OCI-LY3 (cell line): Measurements from ENCODE around the gene HCFC1.

Experiments
- H2AFZ ChIP-seq: fragments of 200-600, 300-600 bp; shearing (Covaris generic); 2 replicates; pipeline ENCODE4 v1.6.0; 2014; ENCODE audit warnings: antibody characterized with exemption, low read depth, low read length
- H3K27ac ChIP-seq: fragments of 200-600, 300-600 bp; sonication (generic); 2 replicates; pipeline ENCODE4 v1.5.1; 2014; ENCODE audit warnings: mild to moderate bottlenecking, low read length, moderate library complexity, mixed read lengths
- H3K27me3 ChIP-seq: fragments of 200-600, 300-600 bp; sonication (generic); 2 replicates; pipeline ENCODE4 v1.6.1; 2014; ENCODE audit warnings: low read depth, low read length, mixed read lengths
- H3K36me3 ChIP-seq: fragments of 200-600, 300-600 bp; sonication (generic); replicated peaks from 2 replicates; pipeline ENCODE3; 2014; ENCODE audit warnings: low read depth, low read length, mixed read lengths
- H3K4me1 ChIP-seq: fragments of 300-600, 200-600 bp; sonication (generic); 2 replicates; pipeline ENCODE4 v1.6.1; 2014; ENCODE audit warnings: low read length, mixed read lengths
- H3K4me2 ChIP-seq: fragments of 200-600, 300-600 bp; sonication (generic); 2 replicates; pipeline ENCODE4 v1.6.1; 2014; ENCODE audit warnings: low read length, mixed read lengths
- H3K4me3 ChIP-seq: fragments of 300-600, 200-600 bp; sonication (generic); 2 replicates; pipeline ENCODE4 v1.5.1; 2014; ENCODE audit warnings: antibody characterized with exemption, mild to moderate bottlenecking, low read length, moderate library complexity
- H3K79me2 ChIP-seq: fragments of 300-600, 200-600 bp; shearing (Covaris generic); 2 replicates; pipeline ENCODE4 v1.6.1; 2014; ENCODE audit warnings: mild to moderate bottlenecking, low read length, mixed read lengths
- H3K9ac ChIP-seq: fragments of 300-600, 200-600 bp; shearing (Covaris generic); 2 replicates; pipeline ENCODE4 v1.6.0; 2014; ENCODE audit warnings: mild to moderate bottlenecking, low read length, moderate library complexity
- H3K9me3 ChIP-seq: fragments of 200-600, 300-600 bp; shearing (Covaris generic); 2 replicates; pipeline ENCODE4 v1.6.1; 2014; ENCODE audit warnings: low read length, mixed read lengths; ENCODE audit not compliant: insufficient read depth
- H4K20me1 ChIP-seq: fragments of 200-600, 300-600 bp; sonication (generic); 2 replicates; pipeline ENCODE4 v1.6.1; 2016; ENCODE audit warnings: low read length, mixed read lengths; ENCODE audit not compliant: insufficient read depth
- EZH2phosphoT487 ChIP-seq: fragments of 200-600 bp; shearing (Covaris generic); IDR thresholded peaks from 2 replicates; pipeline ENCODE4 v1.6.1; 2018; ENCODE audit warnings: antibody characterized with exemption, mixed run types, low read depth
- TF ChIP-seq, protein P1 (sequence below): fragments of 200-600, 300-600 bp; sonication (generic); IDR thresholded peaks from 2 replicates; pipeline ENCODE4 v1.5.1; 2014; ENCODE audit warnings: antibody characterized with exemption, low read length, low read depth

The HCFC1 gene

DNA sequence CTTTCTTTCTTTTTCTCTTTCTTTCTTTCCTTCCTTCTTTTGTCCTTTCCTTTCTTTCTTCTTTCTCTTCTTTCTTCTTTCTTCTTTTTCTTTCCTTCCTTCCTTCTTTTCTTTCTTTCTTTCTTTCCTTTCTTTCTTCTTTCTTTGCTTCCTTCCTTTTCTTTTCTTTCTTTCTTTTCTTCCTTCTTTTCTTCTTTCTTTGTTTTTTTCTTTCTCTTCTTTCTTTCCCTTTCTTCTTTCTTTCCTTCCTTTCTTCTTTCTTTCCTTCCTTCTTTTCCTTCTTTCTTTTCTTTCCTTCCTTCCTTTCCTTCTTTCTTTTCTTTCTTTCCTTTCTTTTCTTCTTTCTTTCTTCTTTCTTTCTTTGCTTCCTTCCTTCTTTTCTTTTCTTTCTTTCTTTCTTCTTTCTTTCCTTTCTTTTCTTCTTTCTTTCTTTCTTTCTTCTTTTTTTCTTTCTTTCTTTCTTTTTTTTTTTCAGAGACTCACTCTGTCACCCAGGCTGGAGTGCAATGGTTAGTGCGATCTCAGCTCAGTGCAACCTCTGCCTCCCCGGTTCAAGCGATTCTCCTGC is 19.5 kb upstream of the HCFC1 start:
- H3K79me2 ChIP-seq: no peaks in the 10 kb centered on the region
- H2AFZ ChIP-seq: no peak overlapping the region
- no peaks in the 10 kb centered on the region for H4K20me1 ChIP-seq
- no peak overlapping the region for H3K27ac ChIP-seq
- H3K4me1 ChIP-seq: peaks cover 6% of the 10 kb centered on the region
- no peak for TF ChIP-seq EZH2phosphoT487
- TF ChIP-seq, protein P1, sequence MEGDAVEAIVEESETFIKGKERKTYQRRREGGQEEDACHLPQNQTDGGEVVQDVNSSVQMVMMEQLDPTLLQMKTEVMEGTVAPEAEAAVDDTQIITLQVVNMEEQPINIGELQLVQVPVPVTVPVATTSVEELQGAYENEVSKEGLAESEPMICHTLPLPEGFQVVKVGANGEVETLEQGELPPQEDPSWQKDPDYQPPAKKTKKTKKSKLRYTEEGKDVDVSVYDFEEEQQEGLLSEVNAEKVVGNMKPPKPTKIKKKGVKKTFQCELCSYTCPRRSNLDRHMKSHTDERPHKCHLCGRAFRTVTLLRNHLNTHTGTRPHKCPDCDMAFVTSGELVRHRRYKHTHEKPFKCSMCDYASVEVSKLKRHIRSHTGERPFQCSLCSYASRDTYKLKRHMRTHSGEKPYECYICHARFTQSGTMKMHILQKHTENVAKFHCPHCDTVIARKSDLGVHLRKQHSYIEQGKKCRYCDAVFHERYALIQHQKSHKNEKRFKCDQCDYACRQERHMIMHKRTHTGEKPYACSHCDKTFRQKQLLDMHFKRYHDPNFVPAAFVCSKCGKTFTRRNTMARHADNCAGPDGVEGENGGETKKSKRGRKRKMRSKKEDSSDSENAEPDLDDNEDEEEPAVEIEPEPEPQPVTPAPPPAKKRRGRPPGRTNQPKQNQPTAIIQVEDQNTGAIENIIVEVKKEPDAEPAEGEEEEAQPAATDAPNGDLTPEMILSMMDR: no peak
- H3K4me3 ChIP-seq: no peak overlapping the region
- H3K4me2 ChIP-seq: no peak overlapping the region
- H3K9me3 ChIP-seq: no peaks in the 10 kb centered on the region
- no peak overlapping the region for H3K9ac ChIP-seq
- H3K36me3 ChIP-seq: no peaks in the 10 kb centered on the region
- H3K27me3 ChIP-seq: no peaks in the 10 kb centered on the region

DNA sequence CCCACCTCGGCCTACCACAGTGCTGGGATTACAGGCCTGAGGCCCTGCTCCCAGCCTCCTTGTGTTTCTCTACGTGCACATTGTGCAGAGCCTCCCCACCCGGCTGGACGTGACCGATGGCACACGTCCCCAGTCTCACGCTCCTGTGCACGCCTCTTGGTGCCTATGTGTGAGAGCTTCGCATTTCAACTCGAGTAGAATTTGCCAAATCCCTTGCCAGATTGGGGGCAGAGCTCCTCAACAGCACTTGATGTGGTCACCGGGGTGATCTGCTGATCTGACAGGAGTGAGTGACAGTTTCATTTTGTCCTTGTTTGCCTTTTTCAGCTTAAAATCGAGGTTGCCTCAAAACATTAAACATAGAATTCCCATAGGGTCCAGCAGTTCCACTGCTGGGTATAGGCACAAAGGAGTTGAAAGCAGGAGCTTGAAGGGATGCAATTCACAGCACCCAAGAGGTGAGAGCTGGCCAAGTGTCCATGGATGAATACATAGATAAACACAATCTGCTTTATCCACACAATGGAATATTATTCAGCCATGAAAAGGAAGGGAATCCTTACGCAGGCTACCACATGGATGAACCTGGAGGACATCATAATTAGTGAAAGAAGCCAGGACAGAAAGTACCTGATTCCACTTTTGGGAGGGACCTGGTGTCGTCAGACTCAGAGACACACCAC is 18.5 kb upstream of the HCFC1 start:
- H3K79me2 ChIP-seq: no peaks in the 10 kb centered on the region
- H3K9ac ChIP-seq: no peak overlapping the region
- H3K4me1 ChIP-seq: peaks cover 16% of the 10 kb centered on the region
- TF ChIP-seq, protein P1: no peak
- no peak for TF ChIP-seq EZH2phosphoT487
- no peaks in the 10 kb centered on the region for H3K27me3 ChIP-seq
- H3K36me3 ChIP-seq: no peaks in the 10 kb centered on the region
- H3K4me2 ChIP-seq: no peak overlapping the region
- no peak overlapping the region for H3K4me3 ChIP-seq
- no peaks in the 10 kb centered on the region for H4K20me1 ChIP-seq
- H2AFZ ChIP-seq: no peak overlapping the region
- H3K27ac ChIP-seq: no peak overlapping the region
- H3K9me3 ChIP-seq: no peaks in the 10 kb centered on the region

GRCh38 chrX:153988493-153988892 is 16.9 kb upstream of the HCFC1 start:
- no peaks in the 10 kb centered on the region for H3K27me3 ChIP-seq
- H3K36me3 ChIP-seq: no peaks in the 10 kb centered on the region
- H3K4me2 ChIP-seq: no peak overlapping the region
- H3K9ac ChIP-seq: no peak overlapping the region
- H3K27ac ChIP-seq: no peak overlapping the region
- TF ChIP-seq, protein P1: no peak
- no peak for TF ChIP-seq EZH2phosphoT487
- H3K4me3 ChIP-seq: no peak overlapping the region
- no peak overlapping the region for H2AFZ ChIP-seq
- peaks cover 32% of the 10 kb centered on the region for H3K4me1 ChIP-seq
- H4K20me1 ChIP-seq: no peaks in the 10 kb centered on the region
- H3K79me2 ChIP-seq: no peaks in the 10 kb centered on the region
- H3K9me3 ChIP-seq: no peaks in the 10 kb centered on the region

DNA sequence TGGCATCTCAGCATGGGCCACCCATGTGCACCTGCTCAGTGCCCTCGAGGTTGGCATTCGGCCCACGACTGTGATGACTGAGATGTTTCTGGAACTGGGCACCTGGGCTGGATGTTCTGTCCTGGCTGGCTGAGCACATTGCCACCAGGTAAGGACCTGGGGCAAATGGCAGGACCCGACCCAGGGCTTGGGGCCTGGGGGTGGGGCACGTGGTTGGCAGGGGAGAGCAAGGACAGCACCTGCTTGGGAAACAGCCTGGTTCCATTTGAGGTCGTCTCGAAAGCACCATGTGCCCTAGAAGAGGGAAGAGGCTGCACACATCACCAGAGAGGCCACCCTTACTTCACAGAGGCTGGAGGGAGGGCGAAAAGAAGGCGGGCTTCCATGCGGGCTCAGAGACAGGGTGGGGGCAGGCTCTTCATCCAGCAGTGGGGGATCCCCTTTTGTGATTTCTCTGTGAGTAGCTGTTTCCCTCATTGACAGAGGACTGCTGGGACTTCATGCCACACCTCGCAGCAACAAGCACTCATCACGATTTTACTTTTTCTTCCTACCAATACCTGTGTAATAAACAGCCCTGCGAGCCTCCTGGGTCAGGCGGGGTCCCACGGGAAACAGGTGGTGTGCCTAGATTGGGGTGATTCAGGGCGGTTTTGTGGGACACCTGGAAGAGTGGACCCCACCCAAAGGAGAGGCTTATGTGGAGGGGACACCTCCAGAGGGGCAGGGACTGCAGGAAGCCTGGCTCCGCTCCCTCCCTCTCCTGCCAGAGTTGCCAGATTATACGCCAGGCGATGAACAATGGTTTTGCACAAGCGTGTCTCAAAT is 12.9 kb upstream of the HCFC1 start:
- peak overlapping the region; percentile 75; the same call in 1 of the 2 replicates for H2AFZ ChIP-seq
- H3K4me3 ChIP-seq: peak overlapping the region; percentile 66; the same call in 1 of the 2 replicates
- H4K20me1 ChIP-seq: no peaks in the 10 kb centered on the region
- peak overlapping the region; percentile 96 for H3K27ac ChIP-seq
- H3K36me3 ChIP-seq: no peaks in the 10 kb centered on the region
- peak overlapping the region; percentile 92 for H3K9ac ChIP-seq
- H3K79me2 ChIP-seq: no peaks in the 10 kb centered on the region
- peaks cover 56% of the 10 kb centered on the region for H3K4me1 ChIP-seq
- H3K4me2 ChIP-seq: peak overlapping the region; percentile 93
- no peaks in the 10 kb centered on the region for H3K9me3 ChIP-seq
- no peaks in the 10 kb centered on the region for H3K27me3 ChIP-seq
- no peak for TF ChIP-seq EZH2phosphoT487
